GM21381 (cell line): ENCODE results near the gene PPP3CA.
"Not testable (repeated sequence)": the region's sequence is repeated elsewhere in the genome, so short reads cannot be mapped to it uniquely, and the experiment has no call there.

Experiments
- ATAC-seq: cut with Tn5 transposase; IDR thresholded peaks from one replicate; pipeline ENCODE4 v1.9.1; 2021; ENCODE audit warnings: mild to moderate bottlenecking, moderate library complexity; ENCODE audit not compliant: unreplicated experiment

PPP3CA gene

DNA sequence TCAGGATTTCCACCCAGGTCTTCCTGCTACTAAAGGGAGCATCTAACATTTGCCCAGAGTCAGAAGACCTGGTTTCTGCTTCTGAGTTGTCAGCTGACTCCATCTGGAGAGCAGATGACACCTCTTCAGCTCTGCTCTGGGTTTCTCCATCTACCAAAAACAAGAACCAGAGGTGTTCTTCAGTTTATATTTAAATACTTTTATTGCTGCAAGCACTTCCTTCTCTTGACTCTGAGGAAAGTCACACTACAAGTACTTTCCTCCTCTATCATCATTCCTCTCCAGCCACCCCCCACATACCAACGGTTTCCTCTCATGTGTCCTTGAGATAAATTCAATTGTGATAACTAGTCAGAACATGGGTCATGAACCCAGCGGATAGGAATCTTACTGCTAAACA is 88.4 kb downstream of the PPP3CA start:
- peak; percentile 49 for ATAC-seq

DNA sequence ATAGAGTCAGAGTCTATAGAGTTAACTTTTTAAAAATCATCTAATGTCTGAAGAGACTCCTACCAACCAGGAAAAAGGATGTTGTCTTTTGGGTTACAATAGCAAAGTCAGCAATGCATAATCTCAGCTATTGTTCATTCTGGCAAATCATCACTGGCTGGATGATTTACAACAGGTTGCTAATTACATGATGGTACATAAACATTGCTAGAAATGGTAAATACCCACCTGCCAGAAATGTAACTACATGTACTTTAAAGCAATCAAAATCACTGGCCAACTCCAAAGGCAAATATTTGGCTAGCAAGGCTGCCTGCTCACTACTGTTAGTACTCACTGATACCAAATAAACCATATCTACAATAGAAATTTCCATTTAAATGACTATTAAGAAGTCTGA is 91.1 kb downstream of the PPP3CA start:
- ATAC-seq: no peak

DNA sequence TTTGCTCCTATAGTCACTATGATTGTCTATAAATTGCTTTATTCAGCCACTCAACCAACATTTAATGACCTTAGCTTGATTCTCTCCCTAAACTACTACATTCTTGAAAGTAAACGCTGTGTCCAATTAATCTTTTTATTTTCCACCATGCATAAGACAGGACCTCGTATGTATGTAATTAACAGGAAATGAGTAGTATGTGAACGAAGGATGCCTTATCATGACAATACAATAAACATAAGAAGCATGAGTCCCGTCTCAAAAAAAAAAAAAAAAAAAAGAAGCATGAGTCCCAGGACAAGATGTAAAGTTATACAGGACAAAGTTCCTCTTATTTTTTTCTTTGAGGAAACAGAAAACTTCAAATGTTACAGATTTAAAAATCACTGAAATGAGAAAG is 92.5 kb downstream of the PPP3CA start:
- ATAC-seq: no peak

DNA sequence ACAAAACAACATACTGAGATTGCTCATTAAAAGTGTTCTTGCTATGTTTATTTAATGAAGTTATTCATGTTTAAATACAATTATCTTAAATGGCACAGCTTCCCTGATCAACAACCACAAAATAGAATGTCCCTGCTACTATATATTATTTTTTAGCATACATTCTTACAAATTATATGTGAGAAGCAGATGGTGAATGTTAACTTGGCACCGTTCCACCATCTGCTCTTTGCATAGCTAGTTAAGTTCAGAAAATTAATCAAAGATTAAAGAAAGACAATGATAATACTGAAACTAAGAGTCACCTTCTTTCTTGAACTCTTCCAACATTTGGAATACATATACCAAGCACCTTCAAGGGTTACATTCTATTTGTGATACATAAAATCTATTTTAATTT is 94.2 kb downstream of the PPP3CA start:
- ATAC-seq: no peak

DNA sequence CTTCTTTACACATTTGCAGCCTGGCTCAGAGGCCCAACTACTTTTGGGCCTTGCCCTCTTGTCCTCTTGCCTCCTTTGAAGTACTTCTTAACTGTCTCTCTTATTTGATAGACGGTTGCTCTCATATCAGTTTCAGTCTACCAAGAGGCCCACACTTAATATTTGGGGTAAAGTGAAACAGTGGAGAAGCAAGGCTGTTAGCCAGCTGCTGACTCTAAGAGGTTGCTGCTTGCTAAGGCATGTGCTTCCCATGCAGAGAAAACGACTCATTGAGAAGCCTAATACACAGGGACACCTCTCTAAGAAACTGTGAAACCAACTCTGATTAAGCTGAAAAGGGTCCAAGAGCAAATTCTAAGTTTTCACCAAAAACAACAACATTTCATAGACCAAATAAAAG is 94.6 kb downstream of the PPP3CA start:
- ATAC-seq: no peak

DNA sequence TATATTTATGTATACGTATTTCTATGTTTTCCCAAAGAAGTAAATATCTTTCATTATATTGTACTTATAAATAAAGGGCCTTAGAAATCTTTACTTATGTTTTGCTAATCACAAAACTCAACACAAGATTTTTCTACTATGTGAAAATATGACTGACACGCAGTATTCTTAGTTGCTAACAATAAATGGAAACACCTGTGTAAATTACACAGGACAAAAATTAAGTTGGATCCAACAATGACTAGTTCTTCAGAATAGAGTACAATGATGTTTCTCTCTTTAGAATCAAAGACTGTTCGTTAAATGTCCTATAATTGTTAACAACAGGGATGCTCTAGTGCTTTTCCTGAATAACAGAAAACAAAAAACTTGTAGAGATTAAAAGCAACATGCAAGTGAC is 96.1 kb downstream of the PPP3CA start:
- ATAC-seq: no peak

DNA sequence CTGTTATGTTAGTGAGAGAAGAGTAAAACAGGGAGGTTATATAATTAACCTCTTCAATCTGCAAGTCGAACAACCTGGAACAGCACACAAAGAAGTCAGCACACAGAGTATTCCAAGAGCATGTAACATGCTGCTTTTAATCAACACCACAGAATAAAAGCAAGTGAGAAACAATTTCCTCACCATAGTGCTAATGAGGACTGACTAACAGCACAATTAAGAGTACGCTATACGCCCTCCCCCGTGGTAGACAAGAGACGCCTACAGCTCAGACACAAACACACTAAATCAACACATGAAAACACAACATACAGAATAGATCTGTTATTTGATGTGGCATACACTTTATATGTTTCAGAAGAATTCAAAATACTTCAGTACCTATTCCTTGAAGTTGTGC is 103.0 kb downstream of the PPP3CA start:
- ATAC-seq: no peak

DNA sequence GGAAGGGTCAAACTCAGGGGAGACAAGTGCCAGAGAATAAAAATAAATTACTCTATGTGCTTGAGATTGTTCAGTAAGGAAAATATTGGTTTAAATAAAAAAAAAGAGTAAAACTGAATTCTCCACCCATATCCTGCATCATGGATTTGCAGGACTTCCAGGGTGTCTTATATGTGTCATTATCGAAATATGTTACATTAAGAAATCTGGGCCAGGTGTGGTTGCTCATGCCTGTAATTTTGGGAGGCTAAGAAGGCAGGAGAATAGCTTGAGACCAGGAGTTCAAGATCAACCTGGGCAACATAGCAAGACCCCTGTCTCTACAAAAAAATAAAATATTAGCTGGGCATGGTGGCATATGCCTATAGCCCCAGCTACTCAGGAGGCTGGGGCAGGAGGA is 104.9 kb downstream of the PPP3CA start:
- no peak for ATAC-seq

DNA sequence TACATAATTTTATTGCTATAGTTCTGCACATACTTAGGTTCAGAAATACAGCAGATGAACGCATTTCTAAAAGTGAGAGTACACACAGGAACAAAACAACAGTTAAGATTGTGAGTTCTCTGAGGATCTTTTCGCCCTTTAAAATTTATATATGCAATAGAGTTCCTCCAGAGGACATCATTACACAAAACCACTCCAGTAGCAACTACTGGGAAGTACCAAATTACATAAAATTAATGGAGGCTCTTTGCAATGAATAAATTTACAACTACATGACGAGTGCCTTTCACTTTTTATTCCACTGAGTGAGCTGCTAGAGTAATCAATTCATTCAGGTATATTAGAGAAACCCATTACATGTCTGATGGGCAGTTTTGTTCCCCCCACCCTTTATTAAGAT is 107.2 kb downstream of the PPP3CA start:
- no peak for ATAC-seq

DNA sequence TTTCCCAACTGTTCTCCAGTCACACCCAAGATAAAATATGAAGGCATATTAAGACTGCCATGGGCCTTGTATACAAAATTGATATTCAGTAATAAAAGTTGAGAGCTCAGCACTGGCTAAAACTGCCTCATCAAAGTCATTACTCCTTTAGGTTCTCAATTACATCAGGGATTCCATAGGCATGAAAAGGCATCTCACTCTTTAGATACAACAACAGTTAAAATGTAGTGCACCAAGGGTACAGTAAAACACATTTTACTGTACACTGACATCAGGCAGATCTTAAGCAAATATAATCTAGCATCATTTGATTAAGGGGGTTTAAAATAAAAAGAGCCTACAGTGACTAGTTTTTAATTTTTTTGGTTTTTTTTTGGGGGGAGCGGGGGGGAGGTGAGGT is 107.7 kb downstream of the PPP3CA start:
- ATAC-seq: no peak

DNA sequence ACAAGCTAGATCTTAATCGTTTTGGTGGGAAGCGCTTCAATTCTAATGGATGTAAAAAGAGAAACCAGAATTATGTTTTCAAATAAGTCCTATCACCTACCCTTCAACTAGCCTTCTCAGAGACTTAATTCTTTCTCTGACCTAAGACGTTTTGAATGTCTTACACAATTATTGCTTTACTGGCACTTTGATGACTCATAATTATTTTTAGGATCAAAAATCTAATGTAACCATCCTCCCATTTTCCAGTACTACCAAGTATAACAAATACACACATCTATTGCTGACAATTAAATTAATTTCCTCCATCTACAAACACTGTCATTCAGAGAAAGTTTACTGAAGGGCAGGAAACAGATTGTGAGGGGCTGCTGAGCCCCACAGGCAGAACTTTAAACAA is 108.6 kb downstream of the PPP3CA start:
- no peak for ATAC-seq

DNA sequence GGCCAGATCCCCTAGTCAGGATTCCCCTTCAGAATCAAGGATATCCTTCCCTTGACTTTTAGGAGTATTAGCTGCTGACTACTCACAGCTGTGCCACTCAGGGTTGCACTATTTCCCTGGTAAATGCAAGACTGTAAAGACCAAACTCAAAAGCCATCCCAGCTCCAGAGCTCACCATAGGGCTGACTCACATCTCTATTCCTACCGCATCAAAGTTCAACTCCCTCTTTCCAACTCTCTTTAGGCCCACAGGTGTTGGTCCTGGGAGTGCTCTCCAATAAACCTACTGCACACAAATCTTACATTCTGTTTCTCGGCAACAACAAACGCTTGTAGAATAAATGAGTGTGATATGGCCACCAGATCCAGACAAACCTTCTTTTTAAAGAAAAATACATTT is 109.6 kb downstream of the PPP3CA start:
- no peak for ATAC-seq

DNA sequence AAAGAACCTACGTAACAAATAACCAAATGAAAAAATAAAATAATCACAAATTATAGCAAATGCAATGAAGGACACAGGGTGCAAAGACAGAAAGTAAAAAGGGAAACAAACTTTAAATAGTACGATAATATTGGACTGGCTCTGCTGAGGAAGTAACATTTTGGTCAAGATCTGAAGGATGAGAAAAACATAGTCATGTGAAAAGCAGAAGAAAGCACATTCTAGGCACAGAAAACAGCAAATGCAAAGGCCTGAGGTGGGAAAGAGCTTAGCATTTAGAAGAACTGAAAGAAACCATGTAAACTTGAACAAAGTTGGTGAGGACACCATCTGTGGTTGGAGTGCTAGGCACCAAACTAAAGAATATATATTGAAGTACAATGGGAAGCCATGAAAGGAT is 111.2 kb downstream of the PPP3CA start:
- no peak for ATAC-seq

DNA sequence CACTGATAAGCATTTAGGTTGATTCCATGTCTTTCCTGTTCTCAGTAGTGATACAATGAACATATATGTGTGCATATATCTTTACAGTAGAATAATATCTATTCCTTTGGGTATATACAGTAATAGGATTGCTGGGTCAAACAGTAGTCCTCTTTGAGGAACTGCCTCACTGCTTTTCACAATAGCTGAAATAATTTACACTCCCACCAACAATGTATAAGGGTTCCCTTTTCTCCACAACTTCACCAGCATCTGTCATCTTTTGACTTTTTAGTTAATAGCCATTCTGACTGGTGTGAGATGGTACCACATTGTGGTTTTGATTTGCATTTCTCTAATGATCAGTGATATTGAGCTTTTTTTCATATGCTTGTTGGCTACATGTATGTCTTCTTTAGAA is 113.2 kb downstream of the PPP3CA start:
- not testable (repeated sequence) for ATAC-seq

DNA sequence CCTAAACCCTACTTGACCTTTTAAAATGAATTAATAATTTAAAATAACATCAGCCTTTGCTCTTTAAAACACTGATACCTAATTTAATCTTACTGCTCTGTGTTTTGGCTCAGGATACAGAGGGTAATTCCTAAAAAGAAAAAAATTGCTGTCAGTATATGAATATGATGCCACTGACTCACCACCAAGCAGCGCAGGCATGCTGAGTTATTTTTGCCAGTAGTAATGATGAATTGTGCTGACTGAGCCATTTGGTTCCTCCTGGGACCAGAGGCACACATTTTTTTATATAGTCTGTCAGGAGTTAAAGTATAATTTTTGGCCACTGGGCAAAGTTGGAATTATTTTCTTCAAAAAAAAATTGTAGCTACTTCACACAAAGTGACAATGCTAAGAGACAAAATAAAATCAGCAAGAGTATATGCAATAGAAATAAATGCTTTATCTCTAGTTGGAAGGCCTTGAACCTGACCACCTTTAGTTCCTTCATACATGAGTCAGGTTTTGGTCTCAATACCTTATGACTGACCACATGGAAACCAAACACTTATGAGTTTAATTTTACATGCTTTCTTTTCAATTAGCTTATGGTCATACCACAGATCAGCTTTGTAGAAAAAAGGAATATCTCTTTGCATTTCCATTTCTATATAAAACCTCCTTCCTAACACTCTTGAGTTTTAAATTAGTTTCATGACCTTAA is 115.1 kb downstream of the PPP3CA start:
- ATAC-seq: peak; percentile 46

DNA sequence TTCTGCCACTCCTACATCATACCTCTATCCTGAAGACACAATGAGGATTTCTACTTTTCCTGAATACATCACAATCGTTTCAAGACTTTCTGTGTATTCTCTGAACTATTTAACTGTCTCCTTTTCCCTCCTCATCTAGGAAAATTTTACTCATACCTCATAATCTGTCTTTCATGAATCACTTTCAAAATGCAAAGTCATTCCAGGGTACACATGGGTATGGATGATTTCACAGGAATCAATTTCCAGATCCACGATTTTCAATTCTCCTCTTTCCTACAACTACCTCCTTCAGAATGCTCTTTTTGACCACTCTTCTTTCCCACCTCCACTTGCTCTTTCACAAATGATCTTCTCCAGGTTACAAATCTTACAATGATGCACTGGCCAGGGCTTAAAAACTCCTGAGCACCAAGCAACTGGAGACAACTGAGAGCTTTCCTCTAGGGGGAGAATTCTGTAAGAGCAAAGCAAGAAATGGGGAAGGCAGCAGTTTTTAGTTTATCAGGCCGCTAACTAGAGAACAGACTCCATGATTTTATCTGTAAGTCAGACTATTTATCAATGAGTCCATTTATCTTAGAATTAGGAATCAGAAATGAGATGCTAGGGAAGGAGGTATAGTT is 116.4 kb downstream of the PPP3CA start:
- no peak for ATAC-seq

DNA sequence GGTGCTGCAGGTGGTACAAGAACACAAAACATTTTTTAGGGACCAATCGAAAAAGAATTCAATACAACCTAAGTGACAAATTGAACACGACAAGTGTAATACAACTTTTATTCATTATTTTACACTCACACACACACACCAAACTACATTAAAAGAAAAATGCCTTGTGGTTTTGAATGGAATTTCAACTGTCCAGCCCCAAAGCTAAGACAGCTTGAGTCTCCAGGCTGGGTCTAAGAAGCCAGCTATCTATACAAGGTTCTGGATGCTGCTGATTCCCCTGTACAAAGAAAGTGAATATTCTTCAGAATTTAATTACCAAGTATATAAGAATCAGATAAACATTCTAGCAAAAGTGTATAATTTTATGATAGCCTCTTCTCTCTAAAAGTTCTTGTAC is 118.2 kb downstream of the PPP3CA start:
- no peak for ATAC-seq

DNA sequence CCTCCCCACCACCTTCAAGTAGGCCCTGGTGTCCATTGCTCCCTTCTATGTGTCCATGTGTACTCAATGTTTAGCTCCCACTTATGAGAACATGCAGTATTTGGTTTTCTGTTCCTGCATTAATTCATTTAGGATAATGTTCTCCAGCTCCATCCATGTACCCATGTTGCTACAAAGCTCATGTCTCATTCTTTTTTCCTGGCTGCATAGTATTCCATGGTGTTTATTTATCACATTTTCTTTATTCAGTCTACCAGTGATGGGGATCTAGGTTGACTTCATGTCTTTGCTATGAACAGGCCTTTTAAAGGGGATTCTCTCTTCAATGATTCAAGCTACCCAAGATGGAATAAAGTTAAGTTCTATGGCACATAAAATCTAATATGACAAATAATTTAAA is 119.6 kb downstream of the PPP3CA start:
- no peak for ATAC-seq

DNA sequence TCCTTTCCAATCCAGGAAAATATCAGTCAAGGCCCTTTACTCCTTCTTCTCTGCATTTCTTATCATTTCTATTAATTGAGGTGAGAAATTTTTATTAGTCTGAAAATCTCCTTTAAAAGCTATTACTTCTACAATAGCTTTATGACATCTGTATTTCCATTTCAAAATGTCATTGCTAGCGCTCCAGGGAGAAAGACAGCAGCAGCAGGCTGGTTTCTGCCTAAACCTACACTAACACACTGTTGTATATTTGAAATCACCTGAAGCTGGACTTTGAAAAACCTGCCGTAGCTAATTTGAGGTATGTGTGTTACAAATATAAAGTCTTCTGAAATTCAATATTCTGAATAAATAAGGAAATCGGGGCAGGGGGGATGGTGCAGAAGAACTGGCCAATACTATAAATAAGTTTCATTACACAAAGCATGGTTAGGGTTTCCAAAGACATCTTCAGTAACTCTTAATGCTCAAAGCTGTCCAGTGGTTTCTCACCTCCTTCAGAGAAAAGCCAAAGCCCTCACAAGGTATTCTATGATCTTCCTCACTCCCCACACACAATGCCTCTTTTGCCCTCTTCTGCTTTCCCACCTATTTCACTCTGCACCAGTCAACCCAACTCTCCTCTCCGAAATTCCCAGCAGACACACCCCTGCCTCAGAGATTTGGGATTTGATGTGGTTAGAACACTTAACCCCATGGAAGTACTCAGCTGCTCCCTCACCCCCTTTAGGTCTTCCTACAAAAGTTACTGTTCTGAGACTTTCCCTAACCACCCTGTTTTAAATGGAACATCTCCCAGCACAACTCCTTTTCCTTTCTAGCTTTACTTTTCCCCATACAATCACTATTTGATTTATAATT is 122.7 kb downstream of the PPP3CA start:
- ATAC-seq: no peak

DNA sequence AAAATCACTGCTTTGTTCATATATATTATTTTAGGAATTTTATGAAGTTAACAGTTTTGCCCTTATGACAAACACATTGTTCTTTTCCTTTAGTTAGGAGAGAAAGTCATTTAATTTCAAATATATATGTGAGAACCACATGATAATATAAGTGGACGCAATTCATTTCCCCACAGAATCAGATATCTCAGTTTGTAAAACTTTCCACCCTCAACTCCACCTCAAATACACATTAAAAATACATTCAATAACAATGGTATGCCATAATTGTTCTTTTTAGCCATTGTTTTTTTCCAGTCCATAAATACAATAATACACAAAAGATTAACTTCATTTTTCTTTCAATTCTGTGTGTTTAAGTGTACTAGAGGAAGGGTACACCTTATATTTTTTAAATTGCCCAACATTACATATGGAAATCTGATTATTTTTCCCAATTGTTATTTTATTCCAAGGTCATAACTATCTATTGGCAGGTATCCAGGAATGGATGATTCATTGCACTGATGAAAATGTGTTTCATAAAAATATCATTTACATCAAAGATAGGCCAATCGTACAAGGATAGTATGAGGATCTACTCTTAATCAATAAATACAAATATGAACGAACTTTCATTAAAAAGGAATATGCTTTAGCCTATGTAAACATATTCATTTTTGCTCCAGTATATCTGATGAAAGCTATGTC is 125.0 kb downstream of the PPP3CA start:
- no peak for ATAC-seq

DNA sequence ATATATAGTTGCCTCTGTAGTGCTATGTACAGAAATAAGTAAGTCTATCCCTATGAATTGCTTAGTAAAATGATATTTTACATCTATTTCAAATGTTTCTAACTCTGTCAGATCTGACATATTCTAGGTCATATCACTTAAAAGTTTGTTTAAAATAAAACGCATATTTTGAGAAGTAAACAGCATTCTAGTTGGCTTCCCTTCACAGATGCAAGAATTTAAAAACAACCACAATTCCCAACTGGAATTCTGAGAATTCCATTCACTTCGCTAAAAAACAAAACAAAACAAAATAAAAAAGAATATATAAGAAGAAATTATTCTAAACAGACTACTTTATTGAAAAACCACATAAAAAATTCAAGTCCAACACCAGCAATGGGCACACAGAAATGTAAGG is 126.0 kb downstream of the PPP3CA start:
- no peak for ATAC-seq
